Measurements from ENCODE around the gene SHISA4.

- TF ChIP-seq POLR2A (IDR thresholded peaks at IDR 0.05) (no peak), CTCF (IDR thresholded peaks at IDR 0.05) (no peak), EP300 (IDR thresholded peaks at IDR 0.05; ENCODE audit: low read depth) (no peak), POLR2AphosphoS5 (IDR thresholded peaks at IDR 0.05) (peak in 1 of 3 donors; percentile 34)
Measured at GRCh38 chr1:201896951-201897391, 8.3 kb downstream of the SHISA4 start.
